Stimulated activated CD4-positive, alpha-beta T cell treated with anti-CD3 and anti-CD28 coated beads, Interleukin-4, amount 100 ng/mL, for 1 hour (primary cell): Measurements from ENCODE around the gene RPAP3.

Experiments
- DNase-seq: peaks from one replicate; pipeline ENCODE4 v3.0.0-alpha.2; 2020

Gene RPAP3

GRCh38 chr12:47705566-47706425, at the start of gene RPAP3:
TSS of gene RPAP3 (minus strand) at chr12:47706030. CDS start at chr12:47702840, 3,190 bp downstream.
- DNase-seq: peak; percentile 99

- DNase-seq: no peak
These were observed 49.1 kb upstream of the RPAP3 start for GRCh38 chr12:47754881-47755280.

- DNase-seq: no peak
These were observed 48.3 kb upstream of the RPAP3 start for GRCh38 chr12:47754126-47754525.

GRCh38 chr12:47753021-47754001, 47.5 kb upstream of the RPAP3 start:
- no peak for DNase-seq

GRCh38 chr12:47752552-47752951, 46.7 kb upstream of the RPAP3 start:
- no peak for DNase-seq

GRCh38 chr12:47752121-47752520, 46.3 kb upstream of the RPAP3 start:
- no peak for DNase-seq

GRCh38 chr12:47751561-47751960, 45.7 kb upstream of the RPAP3 start:
- DNase-seq: no peak

GRCh38 chr12:47750916-47751470, 45.2 kb upstream of the RPAP3 start:
- DNase-seq: no peak

GRCh38 chr12:47750229-47750798, 44.5 kb upstream of the RPAP3 start:
- DNase-seq: no peak

GRCh38 chr12:47748899-47749298, 43.1 kb upstream of the RPAP3 start:
- no peak for DNase-seq

- no peak for DNase-seq
These were observed 42.6 kb upstream of the RPAP3 start for GRCh38 chr12:47748507-47748828.

GRCh38 chr12:47747596-47748506, 42.0 kb upstream of the RPAP3 start:
- DNase-seq: no peak

- no peak for DNase-seq
These were observed 41.3 kb upstream of the RPAP3 start for GRCh38 chr12:47747126-47747525.

GRCh38 chr12:47746523-47746922, 40.7 kb upstream of the RPAP3 start:
- DNase-seq: no peak

GRCh38 chr12:47746073-47746472, 40.2 kb upstream of the RPAP3 start:
- DNase-seq: no peak

GRCh38 chr12:47745485-47746041, 39.7 kb upstream of the RPAP3 start:
- DNase-seq: no peak

- no peak for DNase-seq
These were observed 39.1 kb upstream of the RPAP3 start for GRCh38 chr12:47744778-47745436.

- peak; percentile 69 for DNase-seq
These were observed 38.3 kb upstream of the RPAP3 start for GRCh38 chr12:47744005-47744651.

GRCh38 chr12:47743311-47743860, 37.6 kb upstream of the RPAP3 start:
- DNase-seq: no peak

- peak; percentile 76 for DNase-seq
These were observed 36.5 kb upstream of the RPAP3 start for GRCh38 chr12:47742253-47742825.
